Coronary artery (tissue), 2 donors: ENCODE data around the gene BICD2.

ENCODE experiments used
- DNase-seq: peaks from one replicate; pipeline ENCODE4 v3.0.0-alpha.2; 2017; ENCODE audit warnings: low spot score
- H3K27ac ChIP-seq, 2 donors: fragments of 200-600 bp; sonication (generic); one replicate each; pipeline ENCODE4 v1.5.1; 2016 to 2019
- H3K4me3 ChIP-seq: fragments of 200-600 bp; sonication (generic); 2 replicates; pipeline ENCODE4 v1.5.1; 2016; ENCODE audit warnings: mild to moderate bottlenecking, moderate library complexity
- TF ChIP-seq, protein P1 (sequence below): fragments of 200-600 bp; sonication (generic); IDR thresholded peaks from one replicate; pipeline ENCODE4 v1.5.1; 2019; ENCODE audit warnings: antibody characterized with exemption

Gene BICD2

DNA sequence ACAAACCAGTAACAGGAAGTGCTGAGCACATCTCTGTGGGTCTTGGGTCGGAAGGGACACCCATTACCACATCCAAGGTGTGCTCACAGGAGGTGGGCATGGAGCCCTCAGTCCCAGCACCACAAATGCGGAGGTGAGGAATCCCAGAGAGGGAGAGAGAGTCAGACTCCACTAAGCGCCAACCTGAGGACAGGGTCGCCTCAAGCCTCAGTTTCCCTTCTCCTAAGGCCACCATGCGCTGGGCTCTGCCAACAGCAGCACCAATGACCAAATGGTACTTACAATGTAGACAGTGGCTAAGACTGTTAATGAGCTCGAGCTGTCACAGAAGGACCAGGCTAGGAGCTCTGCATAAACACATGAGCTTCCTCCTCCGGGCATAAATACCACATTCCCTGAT lies 43.1 kb downstream of the BICD2 start:
- TF ChIP-seq, protein P1, sequence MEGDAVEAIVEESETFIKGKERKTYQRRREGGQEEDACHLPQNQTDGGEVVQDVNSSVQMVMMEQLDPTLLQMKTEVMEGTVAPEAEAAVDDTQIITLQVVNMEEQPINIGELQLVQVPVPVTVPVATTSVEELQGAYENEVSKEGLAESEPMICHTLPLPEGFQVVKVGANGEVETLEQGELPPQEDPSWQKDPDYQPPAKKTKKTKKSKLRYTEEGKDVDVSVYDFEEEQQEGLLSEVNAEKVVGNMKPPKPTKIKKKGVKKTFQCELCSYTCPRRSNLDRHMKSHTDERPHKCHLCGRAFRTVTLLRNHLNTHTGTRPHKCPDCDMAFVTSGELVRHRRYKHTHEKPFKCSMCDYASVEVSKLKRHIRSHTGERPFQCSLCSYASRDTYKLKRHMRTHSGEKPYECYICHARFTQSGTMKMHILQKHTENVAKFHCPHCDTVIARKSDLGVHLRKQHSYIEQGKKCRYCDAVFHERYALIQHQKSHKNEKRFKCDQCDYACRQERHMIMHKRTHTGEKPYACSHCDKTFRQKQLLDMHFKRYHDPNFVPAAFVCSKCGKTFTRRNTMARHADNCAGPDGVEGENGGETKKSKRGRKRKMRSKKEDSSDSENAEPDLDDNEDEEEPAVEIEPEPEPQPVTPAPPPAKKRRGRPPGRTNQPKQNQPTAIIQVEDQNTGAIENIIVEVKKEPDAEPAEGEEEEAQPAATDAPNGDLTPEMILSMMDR: no peak
- no peak overlapping the region for H3K4me3 ChIP-seq
- peak; percentile 69 for DNase-seq
- H3K27ac ChIP-seq: no peak overlapping the region

DNA sequence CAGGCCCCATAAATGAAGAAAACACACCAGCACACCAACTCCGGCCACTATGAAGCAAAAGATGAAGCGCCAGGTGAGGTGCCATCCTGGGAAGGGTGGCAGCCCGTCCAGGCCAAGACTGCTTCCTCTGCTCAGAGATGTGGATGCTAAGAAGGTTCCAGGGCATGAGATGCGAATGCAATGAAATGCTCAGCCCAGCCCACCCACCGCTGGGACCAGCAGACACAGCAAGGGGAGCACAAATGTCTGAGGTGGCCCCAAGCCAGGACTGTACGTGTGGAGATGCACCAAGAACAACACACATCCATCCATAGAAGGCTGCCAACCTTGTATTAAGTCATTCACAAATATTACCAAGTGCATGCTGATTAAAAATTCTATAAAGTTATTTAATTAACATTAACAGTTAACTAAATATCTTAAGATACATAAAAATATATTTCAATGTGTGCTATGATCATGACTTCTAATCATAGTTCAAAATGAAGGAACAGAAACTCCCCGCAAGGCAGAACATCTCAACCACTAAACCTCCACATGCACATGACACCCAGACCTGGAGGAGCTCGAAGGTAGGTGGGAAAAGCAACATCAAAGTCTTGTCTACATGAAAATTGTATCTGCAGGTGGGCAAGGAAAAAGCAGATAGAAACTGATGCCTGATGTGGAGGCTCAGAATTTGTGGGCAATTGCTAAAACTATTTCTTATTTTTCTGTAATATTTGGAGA lies 43.7 kb downstream of the BICD2 start:
- TF ChIP-seq, protein P1: no peak
- H3K27ac ChIP-seq: no peak overlapping the region
- no peak for DNase-seq
- no peak overlapping the region for H3K4me3 ChIP-seq

DNA sequence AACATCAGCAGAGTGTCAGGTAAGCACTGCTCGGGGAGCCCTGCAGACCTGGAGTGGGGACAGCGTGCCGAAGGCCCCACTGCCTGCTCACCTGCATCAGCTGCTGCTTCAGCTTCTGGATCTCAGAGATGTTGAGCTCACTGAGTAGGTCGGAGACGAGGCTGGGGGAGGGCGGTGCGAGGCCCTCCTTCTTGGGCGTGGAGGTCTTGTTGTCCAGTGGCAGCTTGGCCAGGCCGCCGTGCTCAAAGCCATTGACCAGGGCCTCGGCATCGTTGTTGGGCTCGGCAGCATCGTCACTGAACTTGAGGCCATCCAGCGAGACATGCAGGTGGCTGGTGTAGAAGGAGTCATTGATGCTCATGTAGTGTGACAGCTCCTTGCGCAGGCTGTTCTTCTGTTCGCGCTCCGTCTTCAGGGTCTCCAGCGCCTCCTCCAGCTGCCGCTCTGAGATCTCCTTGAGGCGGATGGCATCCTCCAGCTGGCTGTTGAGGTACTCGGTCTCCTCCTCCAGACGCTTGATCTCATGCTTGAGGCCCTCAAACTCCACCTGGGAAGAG lies 44.3 kb downstream of the BICD2 start:
- DNase-seq: peak; percentile 67
- Histone ChIP-seq H3K4me3 (no peak overlapping the region), H3K27ac (no peak overlapping the region)
- TF ChIP-seq, protein P1: no peak

DNA sequence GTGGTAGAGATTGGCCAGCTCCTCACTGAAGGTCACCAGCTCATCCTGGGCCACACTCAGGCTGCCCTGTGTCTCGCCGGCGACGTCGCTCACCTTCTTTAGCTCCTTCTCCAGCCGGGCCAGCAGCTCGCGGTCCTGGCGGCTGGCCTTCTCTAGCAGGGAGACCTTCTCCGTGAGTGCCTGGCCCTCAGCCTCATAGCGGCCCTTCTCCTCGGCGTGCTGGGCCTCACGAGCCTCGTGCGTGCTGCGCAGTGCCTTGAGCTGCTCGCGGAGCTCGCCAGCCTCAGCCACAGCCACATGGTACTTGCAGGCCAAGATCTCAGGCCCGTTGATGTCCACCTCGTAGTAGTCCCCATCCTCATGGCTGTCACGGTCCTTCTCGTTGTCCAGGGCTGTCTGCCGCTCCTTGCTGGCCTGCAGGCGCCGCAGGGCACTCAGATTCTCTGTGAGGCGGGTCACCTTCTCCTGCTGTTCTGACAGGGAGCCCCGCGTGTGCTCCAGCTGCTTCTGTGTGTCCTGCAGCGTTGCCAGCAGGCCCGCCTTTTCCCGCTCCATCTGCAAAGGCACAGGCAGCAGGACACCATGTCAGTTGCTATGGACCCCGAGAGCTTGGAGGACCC lies 45.5 kb downstream of the BICD2 start:
- no peak for DNase-seq
- TF ChIP-seq, protein P1: no peak
- Histone ChIP-seq H3K4me3 (no peak overlapping the region), H3K27ac (no peak overlapping the region)

DNA sequence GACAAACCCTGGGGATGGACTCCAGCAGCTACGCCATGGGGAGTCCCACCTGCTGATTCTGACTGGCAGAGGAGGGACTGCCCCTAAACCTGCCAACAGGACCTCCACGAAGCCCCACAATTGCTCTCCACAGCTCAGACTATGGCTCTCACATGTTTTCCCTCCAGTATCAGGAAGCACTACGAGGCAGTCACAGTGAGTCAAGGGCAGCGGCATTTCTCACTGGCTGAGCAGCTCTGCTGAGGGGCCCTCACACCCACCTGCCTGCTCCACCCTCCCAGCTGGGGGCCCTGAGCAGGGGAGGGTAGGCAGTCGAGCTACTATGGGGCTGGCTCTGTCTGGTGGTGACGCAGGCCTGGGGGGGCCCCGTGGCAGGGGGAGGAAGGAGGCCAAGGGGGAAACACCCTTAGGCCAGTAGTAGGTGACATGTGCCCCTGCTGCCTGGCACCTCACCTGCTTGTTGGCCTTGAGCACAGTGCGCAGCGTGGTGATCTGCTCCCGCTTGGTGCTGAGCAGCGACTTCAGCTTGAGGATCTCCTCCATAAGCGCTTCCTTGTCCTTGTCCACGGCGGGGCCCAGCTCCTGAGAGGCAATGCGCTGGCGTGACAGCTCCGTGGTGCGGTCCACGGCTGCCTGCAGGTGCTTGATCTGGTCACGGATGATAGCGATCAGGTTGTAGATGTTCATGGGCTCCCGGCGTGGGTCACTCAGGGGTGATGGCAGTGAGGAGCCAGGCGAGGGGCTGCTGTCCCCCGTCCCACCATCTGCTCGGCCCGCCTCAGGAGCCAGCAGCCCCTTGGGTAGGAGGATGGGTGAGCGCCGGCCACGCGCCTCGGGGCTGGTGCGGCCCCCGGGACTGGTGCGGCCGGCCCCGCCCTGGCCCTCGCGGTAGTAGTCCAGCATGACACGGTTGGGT lies 46.3 kb downstream of the BICD2 start:
- TF ChIP-seq, protein P1: no peak
- Histone ChIP-seq H3K4me3 (no peak overlapping the region), H3K27ac (no peak overlapping the region)
- no peak for DNase-seq

DNA sequence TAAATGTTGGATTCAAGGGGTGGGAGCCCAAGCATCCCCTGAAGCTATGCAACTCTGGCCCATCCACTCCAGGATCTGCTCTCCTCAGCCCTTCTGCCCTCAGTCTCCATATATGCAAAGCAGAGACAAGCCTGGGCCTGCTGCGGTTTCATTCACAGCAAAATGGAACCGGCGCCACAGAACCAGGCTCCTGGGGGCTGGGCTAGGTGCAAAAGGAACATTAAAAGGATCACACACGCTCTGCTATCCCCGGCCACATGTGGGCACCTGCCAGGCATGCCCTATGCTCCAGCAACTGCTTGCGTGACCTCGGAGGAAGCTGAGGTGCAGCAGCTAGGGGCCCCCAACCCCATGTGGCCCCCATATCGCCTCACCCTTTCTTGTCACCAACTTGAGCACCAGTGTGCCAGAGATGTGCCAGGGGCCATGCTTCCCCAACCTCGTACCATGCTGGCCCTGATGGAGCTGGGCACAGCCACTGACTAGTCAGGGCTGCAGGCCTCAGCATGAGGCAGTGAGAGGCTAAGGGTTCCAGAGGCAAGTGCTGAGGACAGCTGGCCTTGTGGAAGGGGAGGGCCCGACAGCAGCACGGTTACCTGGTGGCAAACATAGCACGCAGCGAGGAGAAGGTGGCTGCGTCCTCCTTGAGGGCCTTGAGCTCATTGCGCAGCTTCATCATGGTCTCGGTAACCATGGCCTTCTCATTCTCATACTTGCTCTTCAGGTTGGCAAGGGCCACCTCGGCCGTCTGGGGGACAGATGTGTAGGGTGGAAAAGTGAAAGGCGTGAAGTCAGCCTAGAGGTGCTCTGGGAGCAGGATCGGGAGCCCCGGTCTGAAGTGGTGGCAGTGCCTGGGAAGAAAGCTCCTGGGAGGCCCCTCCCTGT lies 47.2 kb downstream of the BICD2 start:
- Histone ChIP-seq H3K27ac (no peak overlapping the region), H3K4me3 (no peak overlapping the region)
- DNase-seq: no peak
- TF ChIP-seq, protein P1: no peak
